ENCODE data around the gene EVC2. TPM values are rescaled to one million over a fixed set of nuclear protein-coding genes. Genes with fewer than 3 reads are reported as not detected.

Gene EVC2
- polyA plus RNA-seq, 1 donor from 2014 or later: 0.27 TPM

DNA sequence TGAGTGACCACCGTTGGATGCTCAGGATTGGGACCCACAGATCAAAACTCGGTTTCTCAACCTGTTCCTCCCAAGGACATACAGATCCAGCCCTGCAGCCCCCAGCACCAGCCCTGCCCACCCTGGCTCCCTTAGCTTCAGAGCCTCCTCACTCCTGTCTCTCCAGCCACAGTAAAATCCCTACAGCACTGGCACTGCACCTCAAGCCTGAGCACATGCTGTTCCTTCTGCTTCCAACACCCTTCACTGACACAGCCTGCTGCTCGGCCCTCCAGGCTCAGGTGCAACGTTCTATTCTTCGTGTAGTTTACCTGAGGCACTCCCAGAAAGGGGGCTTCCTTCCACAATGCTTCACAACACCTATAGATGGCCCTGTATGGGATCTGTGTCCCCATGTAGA lies 163.6 kb downstream of the EVC2 start:
- no peak overlapping the region for H3K9ac ChIP-seq (ENCODE audit: low read length)
- H4K20me1 ChIP-seq (ENCODE audit: insufficient read depth): no peaks in the 10 kb centered on the region
- H3K4me3 ChIP-seq (ENCODE audit: low read length): no peak overlapping the region
- no peaks in the 10 kb centered on the region for H3K36me3 ChIP-seq (ENCODE audit: insufficient read depth, low read length)
- no peaks in the 10 kb centered on the region for H3K27me3 ChIP-seq (ENCODE audit: insufficient read depth, low read depth, low read length)
- no peaks in the 10 kb centered on the region for H3K9me3 ChIP-seq (ENCODE audit: low read length)
- H3F3A ChIP-seq (ENCODE audit: insufficient read depth, low read length, poor library complexity, severe bottlenecking): no peaks in the 10 kb centered on the region
- H2AFZ ChIP-seq (ENCODE audit: low read depth, low read length): no peak overlapping the region
- H3K4me2 ChIP-seq (ENCODE audit: low read length): no peak overlapping the region
- no peak overlapping the region for H3K27ac ChIP-seq (ENCODE audit: low read length)
- no peaks in the 10 kb centered on the region for H3K79me2 ChIP-seq (replicated peaks; ENCODE audit: insufficient read depth, low read length)
- TF ChIP-seq POLR2AphosphoS5 (IDR thresholded peaks at IDR 0.05) (no peak), MXI1 (conservative IDR thresholded peaks at IDR 0.05; ENCODE audit: poor library complexity, severe bottlenecking) (no peak), SMC3 (conservative IDR thresholded peaks at IDR 0.05; ENCODE audit: poor library complexity) (no peak), EZH2 (IDR thresholded peaks at IDR 0.05; ENCODE audit: borderline replicate concordance, insufficient read depth, low read length, poor library complexity, severe bottlenecking) (no peak), TAF1 (IDR thresholded peaks at IDR 0.05; ENCODE audit: low read depth) (no peak), EP300 (conservative IDR thresholded peaks at IDR 0.05; ENCODE audit: poor library complexity, severe bottlenecking) (no peak), RAD21 (conservative IDR thresholded peaks at IDR 0.05) (no peak)
- TF ChIP-seq, protein P1, sequence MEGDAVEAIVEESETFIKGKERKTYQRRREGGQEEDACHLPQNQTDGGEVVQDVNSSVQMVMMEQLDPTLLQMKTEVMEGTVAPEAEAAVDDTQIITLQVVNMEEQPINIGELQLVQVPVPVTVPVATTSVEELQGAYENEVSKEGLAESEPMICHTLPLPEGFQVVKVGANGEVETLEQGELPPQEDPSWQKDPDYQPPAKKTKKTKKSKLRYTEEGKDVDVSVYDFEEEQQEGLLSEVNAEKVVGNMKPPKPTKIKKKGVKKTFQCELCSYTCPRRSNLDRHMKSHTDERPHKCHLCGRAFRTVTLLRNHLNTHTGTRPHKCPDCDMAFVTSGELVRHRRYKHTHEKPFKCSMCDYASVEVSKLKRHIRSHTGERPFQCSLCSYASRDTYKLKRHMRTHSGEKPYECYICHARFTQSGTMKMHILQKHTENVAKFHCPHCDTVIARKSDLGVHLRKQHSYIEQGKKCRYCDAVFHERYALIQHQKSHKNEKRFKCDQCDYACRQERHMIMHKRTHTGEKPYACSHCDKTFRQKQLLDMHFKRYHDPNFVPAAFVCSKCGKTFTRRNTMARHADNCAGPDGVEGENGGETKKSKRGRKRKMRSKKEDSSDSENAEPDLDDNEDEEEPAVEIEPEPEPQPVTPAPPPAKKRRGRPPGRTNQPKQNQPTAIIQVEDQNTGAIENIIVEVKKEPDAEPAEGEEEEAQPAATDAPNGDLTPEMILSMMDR (IDR thresholded peaks at IDR 0.05; ENCODE audit: poor library complexity, severe bottlenecking): no peak
- TF ChIP-seq, protein P2, sequence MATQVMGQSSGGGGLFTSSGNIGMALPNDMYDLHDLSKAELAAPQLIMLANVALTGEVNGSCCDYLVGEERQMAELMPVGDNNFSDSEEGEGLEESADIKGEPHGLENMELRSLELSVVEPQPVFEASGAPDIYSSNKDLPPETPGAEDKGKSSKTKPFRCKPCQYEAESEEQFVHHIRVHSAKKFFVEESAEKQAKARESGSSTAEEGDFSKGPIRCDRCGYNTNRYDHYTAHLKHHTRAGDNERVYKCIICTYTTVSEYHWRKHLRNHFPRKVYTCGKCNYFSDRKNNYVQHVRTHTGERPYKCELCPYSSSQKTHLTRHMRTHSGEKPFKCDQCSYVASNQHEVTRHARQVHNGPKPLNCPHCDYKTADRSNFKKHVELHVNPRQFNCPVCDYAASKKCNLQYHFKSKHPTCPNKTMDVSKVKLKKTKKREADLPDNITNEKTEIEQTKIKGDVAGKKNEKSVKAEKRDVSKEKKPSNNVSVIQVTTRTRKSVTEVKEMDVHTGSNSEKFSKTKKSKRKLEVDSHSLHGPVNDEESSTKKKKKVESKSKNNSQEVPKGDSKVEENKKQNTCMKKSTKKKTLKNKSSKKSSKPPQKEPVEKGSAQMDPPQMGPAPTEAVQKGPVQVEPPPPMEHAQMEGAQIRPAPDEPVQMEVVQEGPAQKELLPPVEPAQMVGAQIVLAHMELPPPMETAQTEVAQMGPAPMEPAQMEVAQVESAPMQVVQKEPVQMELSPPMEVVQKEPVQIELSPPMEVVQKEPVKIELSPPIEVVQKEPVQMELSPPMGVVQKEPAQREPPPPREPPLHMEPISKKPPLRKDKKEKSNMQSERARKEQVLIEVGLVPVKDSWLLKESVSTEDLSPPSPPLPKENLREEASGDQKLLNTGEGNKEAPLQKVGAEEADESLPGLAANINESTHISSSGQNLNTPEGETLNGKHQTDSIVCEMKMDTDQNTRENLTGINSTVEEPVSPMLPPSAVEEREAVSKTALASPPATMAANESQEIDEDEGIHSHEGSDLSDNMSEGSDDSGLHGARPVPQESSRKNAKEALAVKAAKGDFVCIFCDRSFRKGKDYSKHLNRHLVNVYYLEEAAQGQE (IDR thresholded peaks at IDR 0.05; ENCODE audit: borderline replicate concordance): no peak
- no peaks in the 10 kb centered on the region for H3K9me2 ChIP-seq (ENCODE audit: insufficient read depth, low read length)

DNA sequence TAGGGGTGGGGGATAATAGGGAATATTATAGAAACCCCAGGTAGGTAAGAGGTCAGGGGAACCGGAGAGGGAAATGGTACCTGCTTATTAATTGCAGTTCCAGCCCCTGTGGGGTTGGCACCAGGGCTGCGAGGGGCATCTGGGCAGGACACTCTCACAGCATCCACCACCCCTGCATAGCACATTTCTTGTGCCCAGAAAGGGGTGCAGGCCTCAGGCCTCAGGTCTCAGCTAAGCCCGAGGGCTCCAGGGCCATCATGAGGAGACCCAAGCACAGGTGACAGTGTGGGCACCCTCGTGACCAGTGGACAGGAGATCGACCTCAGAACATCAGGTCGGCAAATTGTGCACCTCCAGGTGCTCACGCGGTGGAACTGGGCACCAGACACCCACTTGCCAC lies 164.7 kb downstream of the EVC2 start:
- no peaks in the 10 kb centered on the region for H3K9me2 ChIP-seq (ENCODE audit: insufficient read depth, low read length)
- H3K79me2 ChIP-seq (replicated peaks; ENCODE audit: insufficient read depth, low read length): no peaks in the 10 kb centered on the region
- TF ChIP-seq RAD21 (conservative IDR thresholded peaks at IDR 0.05): no peak
- TF ChIP-seq, protein P1 (IDR thresholded peaks at IDR 0.05; ENCODE audit: poor library complexity, severe bottlenecking): no peak
- TF ChIP-seq, protein P2 (IDR thresholded peaks at IDR 0.05; ENCODE audit: borderline replicate concordance): no peak
- TF ChIP-seq EZH2 (IDR thresholded peaks at IDR 0.05; ENCODE audit: borderline replicate concordance, insufficient read depth, low read length, poor library complexity, severe bottlenecking): no peak
- TF ChIP-seq POLR2AphosphoS5 (IDR thresholded peaks at IDR 0.05): no peak
- TF ChIP-seq TAF1 (IDR thresholded peaks at IDR 0.05; ENCODE audit: low read depth): no peak
- no peak for TF ChIP-seq SMC3 (conservative IDR thresholded peaks at IDR 0.05; ENCODE audit: poor library complexity)
- no peak for TF ChIP-seq EP300 (conservative IDR thresholded peaks at IDR 0.05; ENCODE audit: poor library complexity, severe bottlenecking)
- no peak for TF ChIP-seq MXI1 (conservative IDR thresholded peaks at IDR 0.05; ENCODE audit: poor library complexity, severe bottlenecking)
- no peaks in the 10 kb centered on the region for H3K27me3 ChIP-seq (ENCODE audit: insufficient read depth, low read depth, low read length)
- H3K36me3 ChIP-seq (ENCODE audit: insufficient read depth, low read length): no peaks in the 10 kb centered on the region
- H3K4me3 ChIP-seq (ENCODE audit: low read length): no peak overlapping the region
- no peaks in the 10 kb centered on the region for H3F3A ChIP-seq (ENCODE audit: insufficient read depth, low read length, poor library complexity, severe bottlenecking)
- no peaks in the 10 kb centered on the region for H4K20me1 ChIP-seq (ENCODE audit: insufficient read depth)
- H3K9me3 ChIP-seq (ENCODE audit: low read length): no peaks in the 10 kb centered on the region
- H3K27ac ChIP-seq (ENCODE audit: low read length): no peak overlapping the region
- H3K4me2 ChIP-seq (ENCODE audit: low read length): no peak overlapping the region
- H2AFZ ChIP-seq (ENCODE audit: low read depth, low read length): no peak overlapping the region
- no peak overlapping the region for H3K9ac ChIP-seq (ENCODE audit: low read length)
